Endometrial microvascular endothelial cells (primary cell): ENCODE data around the gene MYH15. TPM values are rescaled to one million over a fixed set of nuclear protein-coding genes. Genes with fewer than 3 reads are reported as not detected.

Experiments
- in situ Hi-C: cut with HindIII; loops from 2 replicates; pipeline ENCODE4 v1.10.0; 2017; ENCODE audit warnings: low sequenced_read_pairs, low pct_unique_long_range_greater_than_20kb; ENCODE audit errors: inconsistent ontology term
- total RNA-seq: library from RNA; depleted of rRNA; stranded (reverse); fragments of >200 nt; gene quantifications from one replicate; pipeline ENCODE4 v1.2.3, GENCODE V29; 2015; ENCODE audit errors: inconsistent ontology term

The MYH15 gene
- total RNA-seq, 1 donor from 2014 or later: 0.46 TPM

GRCh38 chr3:108512671-108513070, 2.3 kb upstream of the MYH15 start:
- in situ Hi-C loops: no loop called here

- in situ Hi-C loops: no loop called here
These were observed 1.1 kb upstream of the MYH15 start for GRCh38 chr3:108511490-108511889.

GRCh38 chr3:108511055-108511454, 659 bp upstream of the MYH15 start:
- in situ Hi-C loops: no loop called here

GRCh38 chr3:108509871-108510270, 525 bp downstream of the MYH15 start:
- in situ Hi-C loops: no loop called here

GRCh38 chr3:108509263-108509662, 1.1 kb downstream of the MYH15 start:
- in situ Hi-C loops: no loop called here

- in situ Hi-C loops: no loop called here
These were observed 2.5 kb downstream of the MYH15 start for GRCh38 chr3:108507902-108508301.

GRCh38 chr3:108505811-108506210, 4.6 kb downstream of the MYH15 start:
- in situ Hi-C loops: no loop called here

GRCh38 chr3:108503722-108504121, 6.7 kb downstream of the MYH15 start:
- in situ Hi-C loops: no loop called here

GRCh38 chr3:108501535-108501934, 8.9 kb downstream of the MYH15 start:
- in situ Hi-C loops: no loop called here

- in situ Hi-C loops: no loop called here
These were observed 9.7 kb downstream of the MYH15 start for GRCh38 chr3:108500728-108501127.

GRCh38 chr3:108497271-108497670, 13.1 kb downstream of the MYH15 start:
- in situ Hi-C loops: no loop called here

GRCh38 chr3:108495717-108496116, 14.7 kb downstream of the MYH15 start:
- in situ Hi-C loops: no loop called here

- in situ Hi-C loops: no loop called here
These were observed 15.4 kb downstream of the MYH15 start for GRCh38 chr3:108494906-108495531.

GRCh38 chr3:108493862-108494261, 16.5 kb downstream of the MYH15 start:
- in situ Hi-C loops: no loop called here

- in situ Hi-C loops: no loop called here
These were observed 18.9 kb downstream of the MYH15 start for GRCh38 chr3:108491456-108491855.

GRCh38 chr3:108489776-108490175, 20.6 kb downstream of the MYH15 start:
- in situ Hi-C loops: no loop called here

- in situ Hi-C loops: no loop called here
These were observed 21.8 kb downstream of the MYH15 start for GRCh38 chr3:108488631-108489030.

GRCh38 chr3:108487439-108487838, 23.0 kb downstream of the MYH15 start:
- in situ Hi-C loops: no loop called here

GRCh38 chr3:108486941-108487340, 23.5 kb downstream of the MYH15 start:
- in situ Hi-C loops: no loop called here

GRCh38 chr3:108486338-108486737, 24.1 kb downstream of the MYH15 start:
- in situ Hi-C loops: no loop called here

- in situ Hi-C loops: no loop called here
These were observed 25.2 kb downstream of the MYH15 start for GRCh38 chr3:108485146-108485545.
